NCI-H2196 (cell line): Measurements from ENCODE around the gene NDST3.
A peak's percentile ranks its signal among the peaks of the same experiment; 100 is the strongest.
"Not testable (repeated sequence)": the region's sequence is repeated elsewhere in the genome, so short reads cannot be mapped to it uniquely, and the experiment has no call there.

ENCODE experiments used
- DNase-seq: peaks from one replicate; lab custom pipeline; 2025; ENCODE audit not compliant: unreplicated experiment; lab: John Stamatoyannopoulos, UW

The NDST3 gene

GRCh38 chr4:118266145-118266496 is 231.8 kb downstream of the NDST3 start:
- DNase-seq, result not testable (repeated sequence)

- no peak for DNase-seq
Measured at GRCh38 chr4:118268780-118269179, 234.5 kb downstream of the NDST3 start.

- DNase-seq, result peak; percentile 9
Measured at GRCh38 chr4:118270492-118270891, 236.2 kb downstream of the NDST3 start.

- DNase-seq, result no peak
Measured at GRCh38 chr4:118271788-118272187, 237.5 kb downstream of the NDST3 start.

- no peak for DNase-seq
Measured at GRCh38 chr4:118273642-118274041, 239.4 kb downstream of the NDST3 start.

GRCh38 chr4:118276580-118276979 is 242.3 kb downstream of the NDST3 start:
- no peak for DNase-seq

GRCh38 chr4:118277243-118277642 is 243.0 kb downstream of the NDST3 start:
- no peak for DNase-seq

GRCh38 chr4:118278473-118279274 is 244.4 kb downstream of the NDST3 start:
- DNase-seq, result peak; percentile 83

GRCh38 chr4:118279328-118279727 is 245.0 kb downstream of the NDST3 start:
- DNase-seq, result no peak

GRCh38 chr4:118279920-118280432 is 245.7 kb downstream of the NDST3 start:
- no peak for DNase-seq

- DNase-seq, result peak; percentile 29
Measured at GRCh38 chr4:118280501-118281218, 246.4 kb downstream of the NDST3 start.

- no peak for DNase-seq
Measured at GRCh38 chr4:118281611-118282442, 247.5 kb downstream of the NDST3 start.

GRCh38 chr4:118282692-118283091 is 248.4 kb downstream of the NDST3 start:
- DNase-seq, result no peak

- no peak for DNase-seq
Measured at GRCh38 chr4:118284169-118284568, 249.9 kb downstream of the NDST3 start.

GRCh38 chr4:118285931-118286330 is 251.6 kb downstream of the NDST3 start:
- no peak for DNase-seq

- DNase-seq, result no peak
Measured at GRCh38 chr4:118286685-118287084, 252.4 kb downstream of the NDST3 start.

- DNase-seq, result no peak
Measured at GRCh38 chr4:118287711-118288451, 253.6 kb downstream of the NDST3 start.

- no peak for DNase-seq
Measured at GRCh38 chr4:118289794-118290193, 255.5 kb downstream of the NDST3 start.

GRCh38 chr4:118290951-118291350 is 256.7 kb downstream of the NDST3 start:
- no peak for DNase-seq

GRCh38 chr4:118296729-118297128 is 262.4 kb downstream of the NDST3 start:
- DNase-seq, result no peak

- DNase-seq, result not testable (repeated sequence)
Measured at GRCh38 chr4:118299619-118300018, 265.3 kb downstream of the NDST3 start.
